Glutamatergic neuron (in vitro differentiated cells): Measurements from ENCODE around the gene CEP170. TPM values are rescaled to one million over a fixed set of nuclear protein-coding genes. Genes with fewer than 3 reads are reported as not detected.
A peak's percentile ranks its signal among the peaks of the same experiment; 100 is the strongest.

Experiments used
- DNase-seq: peaks from one replicate; pipeline ENCODE4 v3.0.0; 2022
- H3K27ac Mint-ChIP-seq: one replicate; pipeline ENCODE4 v1.8.0; 2020; ENCODE audit warnings: mild to moderate bottlenecking, mixed read lengths, inconsistent platforms; ENCODE audit not compliant: unreplicated experiment
- H3K27me3 Mint-ChIP-seq: one replicate; pipeline ENCODE4 v1.8.0; 2020; ENCODE audit warnings: mild to moderate bottlenecking, moderate library complexity, mixed read lengths, inconsistent platforms; ENCODE audit not compliant: unreplicated experiment
- H3K36me3 Mint-ChIP-seq: one replicate; pipeline ENCODE4 v1.8.0; 2020; ENCODE audit warnings: mild to moderate bottlenecking, mixed read lengths, inconsistent platforms; ENCODE audit not compliant: unreplicated experiment
- H3K4me1 Mint-ChIP-seq: one replicate; pipeline ENCODE4 v1.8.0; 2020; ENCODE audit warnings: mild to moderate bottlenecking, low read depth, mixed read lengths, inconsistent platforms; ENCODE audit not compliant: unreplicated experiment
- H3K4me3 Mint-ChIP-seq: one replicate; pipeline ENCODE4 v1.8.0; 2020; ENCODE audit warnings: mild to moderate bottlenecking, mixed read lengths, inconsistent platforms; ENCODE audit not compliant: unreplicated experiment
- H3K9me3 Mint-ChIP-seq: one replicate; pipeline ENCODE4 v1.8.0; 2020; ENCODE audit warnings: mild to moderate bottlenecking, moderate library complexity, mixed read lengths, inconsistent platforms; ENCODE audit not compliant: unreplicated experiment
- long read RNA-seq: library from polyadenylated mRNA; unstranded; transcript quantifications from one replicate; pipeline ENCODE4 v2.0.0, GENCODE V29; 2020; ENCODE audit not compliant: unreplicated experiment
- total RNA-seq: library from RNA; stranded (reverse); fragmentation: NEBNext Ultra II Directional; extraction: Animal tissue kit (Norgen Biotek cat#: 25700); gene quantifications from one replicate; pipeline ENCODE4 v1.2.1, GENCODE V29; 2021; ENCODE audit not compliant: unreplicated experiment
- TF ChIP-seq, protein P1 (sequence below): fragments of 200-600 bp; sonication (generic); IDR thresholded peaks from one replicate; pipeline ENCODE4 v1.5.0; 2021; ENCODE audit not compliant: partially characterized antibody, unreplicated experiment

Gene CEP170
- 450 TPM for total RNA-seq
- long read RNA-seq, partial matches to known transcripts = 15 of 29 reads
- long read RNA-seq, other reads (novel, unspliced or antisense) = 9 of 29 reads

DNA sequence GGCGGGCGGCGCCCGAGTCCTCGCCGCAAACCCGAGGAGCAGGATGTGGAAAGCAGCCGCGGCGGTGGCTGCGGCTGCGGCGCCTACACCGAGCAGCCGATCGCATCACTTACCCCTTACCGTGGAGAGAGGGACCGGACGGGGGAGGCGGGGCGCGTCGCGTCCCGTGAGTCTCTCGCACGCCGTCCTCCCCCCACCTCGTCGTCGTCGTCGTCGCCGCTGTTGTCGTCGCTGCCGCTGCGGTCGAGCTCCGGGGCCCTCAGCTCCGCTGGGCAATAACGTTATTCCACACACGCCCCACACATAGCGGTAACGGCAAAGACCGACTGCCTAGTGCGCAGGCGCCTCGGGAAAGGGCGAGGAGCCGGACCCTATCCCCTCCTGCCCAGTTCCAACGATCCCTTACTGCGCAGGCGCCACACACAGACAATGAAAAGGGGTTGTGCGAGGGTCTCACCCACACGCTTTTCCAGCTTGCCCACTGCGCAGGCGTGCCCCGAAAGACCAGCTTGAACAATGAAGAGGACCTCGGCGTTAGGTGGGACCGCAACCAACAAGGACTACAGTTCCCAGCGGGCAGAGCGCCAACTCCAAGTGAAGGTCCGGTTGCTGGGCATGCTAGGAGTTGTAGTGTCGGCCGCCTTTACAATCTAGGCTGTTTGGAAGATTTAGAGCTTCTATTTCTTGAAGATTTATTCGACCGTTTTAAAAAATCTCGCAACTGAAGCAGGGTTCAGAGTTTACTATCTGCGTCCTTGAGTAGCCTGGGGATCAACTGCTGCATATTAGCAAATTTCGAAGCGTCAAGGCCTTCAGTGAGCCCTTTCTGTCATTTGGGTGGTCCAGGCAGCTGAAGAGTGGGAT lies at the start of gene CEP170:
Gene CEP170 (minus strand): TSS at position 355 of the 864 bp plus-strand sequence. CDS start 30,001 bp downstream, outside the sequence.
- H3K27me3 Mint-ChIP-seq = peaks cover 12% of the 10 kb centered on the region
- H3K27ac Mint-ChIP-seq = peak within 1 kb of the TSS; percentile 100
- H3K4me1 Mint-ChIP-seq = peaks cover 13% of the 10 kb centered on the region
- TF ChIP-seq, protein P1, sequence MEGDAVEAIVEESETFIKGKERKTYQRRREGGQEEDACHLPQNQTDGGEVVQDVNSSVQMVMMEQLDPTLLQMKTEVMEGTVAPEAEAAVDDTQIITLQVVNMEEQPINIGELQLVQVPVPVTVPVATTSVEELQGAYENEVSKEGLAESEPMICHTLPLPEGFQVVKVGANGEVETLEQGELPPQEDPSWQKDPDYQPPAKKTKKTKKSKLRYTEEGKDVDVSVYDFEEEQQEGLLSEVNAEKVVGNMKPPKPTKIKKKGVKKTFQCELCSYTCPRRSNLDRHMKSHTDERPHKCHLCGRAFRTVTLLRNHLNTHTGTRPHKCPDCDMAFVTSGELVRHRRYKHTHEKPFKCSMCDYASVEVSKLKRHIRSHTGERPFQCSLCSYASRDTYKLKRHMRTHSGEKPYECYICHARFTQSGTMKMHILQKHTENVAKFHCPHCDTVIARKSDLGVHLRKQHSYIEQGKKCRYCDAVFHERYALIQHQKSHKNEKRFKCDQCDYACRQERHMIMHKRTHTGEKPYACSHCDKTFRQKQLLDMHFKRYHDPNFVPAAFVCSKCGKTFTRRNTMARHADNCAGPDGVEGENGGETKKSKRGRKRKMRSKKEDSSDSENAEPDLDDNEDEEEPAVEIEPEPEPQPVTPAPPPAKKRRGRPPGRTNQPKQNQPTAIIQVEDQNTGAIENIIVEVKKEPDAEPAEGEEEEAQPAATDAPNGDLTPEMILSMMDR = no peak
- peaks cover 14% of the 10 kb centered on the region for H3K9me3 Mint-ChIP-seq
- peak; percentile 100 for DNase-seq
- H3K36me3 Mint-ChIP-seq = no peaks in the 10 kb centered on the region
- peak within 1 kb of the TSS; percentile 99 for H3K4me3 Mint-ChIP-seq

DNA sequence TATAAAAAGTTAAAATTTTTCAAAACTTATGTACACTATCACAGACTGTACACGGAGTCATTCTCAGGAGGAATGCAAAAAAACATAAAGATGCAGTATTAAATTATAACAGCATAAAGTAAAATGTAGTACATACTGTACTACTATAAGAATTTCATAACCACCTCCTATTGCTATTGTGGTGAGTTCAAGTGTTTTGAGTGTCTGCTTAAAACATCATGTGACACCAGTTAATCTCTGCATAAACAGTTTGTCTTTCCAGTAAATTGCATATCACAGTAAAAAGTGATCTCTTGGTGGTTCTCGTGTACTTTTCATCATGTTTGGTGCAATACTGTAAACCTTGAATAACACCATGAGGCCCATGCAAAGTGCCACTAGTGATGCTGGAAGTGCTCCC lies 46.0 kb upstream of the CEP170 start:
- H3K36me3 Mint-ChIP-seq = peaks cover 24% of the 10 kb centered on the region
- H3K9me3 Mint-ChIP-seq = peaks cover 2% of the 10 kb centered on the region
- no peak overlapping the region for H3K27ac Mint-ChIP-seq
- DNase-seq = no peak
- H3K4me3 Mint-ChIP-seq = no peak overlapping the region
- H3K4me1 Mint-ChIP-seq = no peaks in the 10 kb centered on the region
- H3K27me3 Mint-ChIP-seq = no peaks in the 10 kb centered on the region
- TF ChIP-seq, protein P1 = no peak

- H3K27ac Mint-ChIP-seq = no peak overlapping the region
These were observed 44.0 kb upstream of the CEP170 start for GRCh38 chr1:243299069-243299468.

GRCh38 chr1:243294723-243295121 lies 39.6 kb upstream of the CEP170 start:
- Mint-ChIP-seq H3K27ac (no peak overlapping the region), H3K36me3 (peaks cover 54% of the 10 kb centered on the region), H3K9me3 (peaks cover 1% of the 10 kb centered on the region), H3K4me1 (no peaks in the 10 kb centered on the region), H3K4me3 (no peak overlapping the region), H3K27me3 (no peaks in the 10 kb centered on the region)
- DNase-seq = no peak
- TF ChIP-seq, protein P1 = no peak

More at GRCh38 chr1:243299069-243299468, 44.0 kb upstream of the CEP170 start:
- H3K9me3 Mint-ChIP-seq = peaks cover 3% of the 10 kb centered on the region
- no peak overlapping the region for H3K4me3 Mint-ChIP-seq
- no peaks in the 10 kb centered on the region for H3K27me3 Mint-ChIP-seq
- no peak for DNase-seq
- H3K36me3 Mint-ChIP-seq = peaks cover 33% of the 10 kb centered on the region
- H3K4me1 Mint-ChIP-seq = no peaks in the 10 kb centered on the region
- TF ChIP-seq, protein P1 = no peak
